Fibroblast of lung (primary cell): ENCODE measurements around the gene TTLL6. TPM values are rescaled to one million over a fixed set of nuclear protein-coding genes. Genes with fewer than 3 reads are reported as not detected.

ENCODE experiments used
- DNase-seq, 2 donors: peaks; one replicate each; pipeline versions ENCODE4 v3.0.0 to v3.0.0-alpha.2; 2010; ENCODE audit warnings: low read depth in 2 of 2
- H2AFZ ChIP-seq: 2 replicates; pipeline ENCODE4 v1.5.1; 2012; ENCODE audit warnings: low read length, control low read depth, inconsistent platforms
- H3K27ac ChIP-seq: 2 replicates; pipeline ENCODE4 v1.5.1; 2011; ENCODE audit warnings: low read length, control low read depth; ENCODE audit not compliant: insufficient read depth
- H3K27me3 ChIP-seq: 2 replicates; pipeline ENCODE4 v1.5.1; 2011; ENCODE audit warnings: mild to moderate bottlenecking, low read length; ENCODE audit not compliant: control insufficient read depth, insufficient read depth
- H3K36me3 ChIP-seq: 2 replicates; pipeline ENCODE4 v1.5.1; 2011; ENCODE audit warnings: low read length; ENCODE audit not compliant: control insufficient read depth, insufficient read depth
- H3K4me1 ChIP-seq: 2 replicates; pipeline ENCODE4 v1.5.1; 2011; ENCODE audit warnings: low read length; ENCODE audit not compliant: control insufficient read depth, insufficient read depth; ENCODE audit errors: extremely low read depth
- H3K4me2 ChIP-seq: 2 replicates; pipeline ENCODE4 v1.5.1; 2011; ENCODE audit warnings: low read length, control low read depth; ENCODE audit not compliant: insufficient read depth; ENCODE audit errors: extremely low read depth
- H3K4me3 ChIP-seq, 4 experiments: fragments of 200-600 bp in 1 of 4; sonication (generic) in 1 of 4; replicated peaks in 1 of 4; 2 replicates each; pipeline ENCODE4 v1.5.1; 2011 to 2016; ENCODE audit warnings: low read length in 4 of 4, low read depth in 3 of 4, mild to moderate bottlenecking in 3 of 4, control low read depth in 2 of 4, inconsistent platforms in 1 of 4, mixed read lengths in 1 of 4; ENCODE audit not compliant: insufficient read depth in 1 of 4; ENCODE audit errors: control extremely low read depth in 1 of 4
- H3K79me2 ChIP-seq: 2 replicates; pipeline ENCODE4 v1.5.1; 2012; ENCODE audit warnings: mild to moderate bottlenecking, low read length, inconsistent platforms; ENCODE audit not compliant: control insufficient read depth, insufficient read depth
- H3K9ac ChIP-seq: 2 replicates; pipeline ENCODE4 v1.5.1; 2011; ENCODE audit warnings: mild to moderate bottlenecking, low read length, control low read depth; ENCODE audit not compliant: insufficient read depth
- H3K9me3 ChIP-seq: 2 replicates; pipeline ENCODE4 v1.5.1; 2012; ENCODE audit warnings: low read depth, low read length; ENCODE audit not compliant: control insufficient read depth, insufficient read depth
- H4K20me1 ChIP-seq: 2 replicates; pipeline ENCODE4 v1.5.1; 2011; ENCODE audit warnings: low read length; ENCODE audit not compliant: control insufficient read depth, insufficient read depth; ENCODE audit errors: extremely low read depth
- EZH2 ChIP-seq: IDR thresholded peaks from 2 replicates; pipeline ENCODE4 v1.5.1; 2012; ENCODE audit warnings: low read length, control low read depth, mild to moderate bottlenecking; ENCODE audit errors: missing control alignments
- polyA plus RNA-seq, 2 donors: library from polyadenylated mRNA; depleted of rRNA in 1 of 2; stranded (reverse) in 1 of 2; unstranded in 1 of 2; fragments of >200 nt; gene quantifications; 2 replicates each; pipeline ENCODE4 v1.2.1, GENCODE V29; 2011 to 2012; ENCODE audit warnings: missing spikeins in 1 of 2
- total RNA-seq: library from RNA; depleted of rRNA; stranded (reverse); fragments of >200 nt; gene quantifications from 2 replicates; pipeline ENCODE4 v1.2.1, GENCODE V29; 2014
- TF ChIP-seq, protein P1 (sequence below), 2 donors: IDR thresholded peaks in 1 of 2; conservative IDR thresholded peaks in 1 of 2; 1 replicate in 1 of 2; 2 replicates in 1 of 2; pipeline ENCODE4 v1.5.1; 2011 to 2012; ENCODE audit warnings: low read length in 2 of 2, control low read depth in 1 of 2, inconsistent platforms in 1 of 2, low read depth in 1 of 2, mild to moderate bottlenecking in 1 of 2

Gene TTLL6
- total and polyA plus RNA-seq, 2 donors (not counting 1 experiment from before 2014, with no cell fraction given) = 0.17 TPM; not detected in 1

DNA sequence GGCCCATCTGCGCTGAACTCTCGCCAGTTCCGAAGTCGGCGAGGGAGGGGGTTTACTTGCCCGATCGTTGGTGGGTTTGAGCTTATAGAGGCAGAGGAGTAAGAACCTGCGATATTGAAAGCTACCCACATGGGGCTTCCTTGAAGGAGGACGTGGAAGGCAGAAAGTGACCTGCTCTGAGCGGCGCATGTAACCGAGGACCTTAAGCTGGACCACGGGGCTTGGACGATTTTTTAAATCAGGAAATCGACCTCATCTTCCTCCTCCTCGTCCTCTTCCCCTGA, 92.1 kb downstream of the TTLL6 start:
- no peak for DNase-seq
- Histone ChIP-seq H3K4me2 (peak overlapping the region; percentile 25), H2AFZ (no peak overlapping the region), H3K27ac (no peak overlapping the region), H3K9ac (no peak overlapping the region), H3K36me3 (no peaks in the 10 kb centered on the region), H4K20me1 (no peaks in the 10 kb centered on the region), H3K79me2 (no peaks in the 10 kb centered on the region), H3K27me3 (peaks cover 97% of the 10 kb centered on the region), H3K4me3 (peak overlapping the region in 2 of 4 experiments; percentile 12 to 17), H3K4me1 (peaks cover 4% of the 10 kb centered on the region), H3K9me3 (no peaks in the 10 kb centered on the region)
- TF ChIP-seq, protein P1, sequence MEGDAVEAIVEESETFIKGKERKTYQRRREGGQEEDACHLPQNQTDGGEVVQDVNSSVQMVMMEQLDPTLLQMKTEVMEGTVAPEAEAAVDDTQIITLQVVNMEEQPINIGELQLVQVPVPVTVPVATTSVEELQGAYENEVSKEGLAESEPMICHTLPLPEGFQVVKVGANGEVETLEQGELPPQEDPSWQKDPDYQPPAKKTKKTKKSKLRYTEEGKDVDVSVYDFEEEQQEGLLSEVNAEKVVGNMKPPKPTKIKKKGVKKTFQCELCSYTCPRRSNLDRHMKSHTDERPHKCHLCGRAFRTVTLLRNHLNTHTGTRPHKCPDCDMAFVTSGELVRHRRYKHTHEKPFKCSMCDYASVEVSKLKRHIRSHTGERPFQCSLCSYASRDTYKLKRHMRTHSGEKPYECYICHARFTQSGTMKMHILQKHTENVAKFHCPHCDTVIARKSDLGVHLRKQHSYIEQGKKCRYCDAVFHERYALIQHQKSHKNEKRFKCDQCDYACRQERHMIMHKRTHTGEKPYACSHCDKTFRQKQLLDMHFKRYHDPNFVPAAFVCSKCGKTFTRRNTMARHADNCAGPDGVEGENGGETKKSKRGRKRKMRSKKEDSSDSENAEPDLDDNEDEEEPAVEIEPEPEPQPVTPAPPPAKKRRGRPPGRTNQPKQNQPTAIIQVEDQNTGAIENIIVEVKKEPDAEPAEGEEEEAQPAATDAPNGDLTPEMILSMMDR (conservative IDR thresholded peaks at IDR 0.05 in 1 of 2, IDR thresholded peaks at IDR 0.05 in 1 of 2; ENCODE audit: low read depth in 1 of 2, low read length in 2 of 2) = no peak
- TF ChIP-seq EZH2 = no peak

DNA sequence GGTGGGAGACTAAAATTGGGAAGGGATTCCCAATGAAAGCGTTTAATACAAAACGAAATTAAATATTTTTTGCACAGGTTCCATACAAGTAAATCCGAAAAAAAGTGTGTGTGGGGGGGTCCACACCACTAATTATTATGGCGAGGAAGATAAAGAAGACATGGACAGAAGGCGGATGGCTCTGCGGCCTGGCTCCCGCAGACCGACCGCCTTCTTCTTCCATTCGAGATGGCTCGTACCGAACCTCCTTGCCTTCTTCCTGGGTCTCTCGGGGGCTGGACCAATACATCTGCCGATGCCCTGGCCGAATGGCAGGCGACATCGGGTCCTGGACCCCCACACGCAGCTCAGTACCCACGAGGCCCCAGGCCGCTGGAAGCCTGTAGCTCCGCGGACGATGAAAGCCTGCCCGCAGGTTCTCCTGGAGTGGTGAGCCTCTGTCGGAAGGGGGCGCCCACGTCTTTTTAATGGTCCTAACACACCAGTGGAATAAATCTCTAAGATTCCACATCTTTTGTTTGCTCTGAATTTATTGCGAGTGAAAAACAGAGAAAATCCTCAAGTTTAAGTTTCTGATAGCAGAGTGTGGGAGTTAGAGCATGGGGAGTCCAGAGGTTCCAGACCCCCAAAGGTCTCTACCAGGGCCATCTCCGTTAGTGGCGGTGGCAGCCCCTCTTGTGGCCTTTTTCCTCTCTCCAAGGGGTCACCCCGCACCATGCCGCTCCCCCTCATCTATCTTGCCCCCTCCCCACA, 92.6 kb downstream of the TTLL6 start:
- peak; percentile 55 to 80 for DNase-seq
- Histone ChIP-seq H3K4me3 (peak overlapping the region in 2 of 4 experiments; percentile 12 to 17), H3K4me2 (peak overlapping the region; percentile 25), H3K27ac (no peak overlapping the region), H3K9ac (no peak overlapping the region), H2AFZ (no peak overlapping the region), H4K20me1 (no peaks in the 10 kb centered on the region), H3K36me3 (no peaks in the 10 kb centered on the region), H3K27me3 (peaks cover 97% of the 10 kb centered on the region), H3K9me3 (no peaks in the 10 kb centered on the region), H3K4me1 (peaks cover 4% of the 10 kb centered on the region), H3K79me2 (no peaks in the 10 kb centered on the region)
- TF ChIP-seq EZH2 = no peak
- TF ChIP-seq, protein P1 (conservative IDR thresholded peaks at IDR 0.05 in 1 of 2, IDR thresholded peaks at IDR 0.05 in 1 of 2; ENCODE audit: low read depth in 1 of 2, low read length in 2 of 2) = peak; percentile 71 to 77

DNA sequence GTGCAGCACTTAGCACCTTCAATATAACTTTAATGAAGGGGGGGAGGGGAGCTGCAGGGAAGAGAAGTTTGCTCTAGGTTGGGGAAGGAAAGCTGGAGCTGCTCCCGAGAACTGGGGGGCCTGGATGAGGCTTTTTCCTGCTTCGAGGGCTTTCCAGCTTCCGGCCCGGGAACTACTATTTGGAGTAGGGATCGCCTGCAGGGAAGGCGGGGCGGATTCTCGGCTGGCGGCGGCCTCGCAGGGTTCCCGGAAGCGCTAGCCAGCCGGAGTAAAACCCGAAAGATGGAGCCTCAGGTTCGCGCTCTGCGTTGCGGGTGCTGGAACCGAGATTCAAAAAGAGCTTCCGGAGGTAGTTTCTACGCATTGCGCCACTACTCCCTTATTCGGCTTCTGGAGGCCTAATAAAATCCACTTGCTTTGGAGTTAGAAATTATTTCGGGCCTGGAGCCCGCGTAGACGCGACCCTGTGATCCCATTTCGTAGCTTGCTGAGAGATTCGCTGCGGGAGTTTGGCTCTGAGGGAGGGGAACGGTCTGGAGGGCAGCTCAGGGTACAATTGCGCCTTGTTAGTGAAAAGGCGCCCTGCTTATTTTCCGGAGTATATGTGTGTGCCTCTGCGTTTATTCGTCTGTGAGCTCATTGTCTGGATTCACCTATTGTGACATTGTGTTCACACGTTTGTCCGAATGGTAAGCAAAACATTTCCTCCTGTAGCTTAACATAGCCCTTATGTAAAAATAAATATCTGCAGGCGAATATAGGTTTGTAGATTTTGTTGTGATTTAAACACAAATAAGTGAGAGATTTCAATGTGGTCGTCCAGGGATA, 93.4 kb downstream of the TTLL6 start:
- H3K27me3 ChIP-seq = peaks cover 98% of the 10 kb centered on the region
- H2AFZ ChIP-seq = no peak overlapping the region
- H3K27ac ChIP-seq = no peak overlapping the region
- H3K36me3 ChIP-seq = no peaks in the 10 kb centered on the region
- no peak overlapping the region for H3K4me2 ChIP-seq
- H3K9ac ChIP-seq = no peak overlapping the region
- no peaks in the 10 kb centered on the region for H3K79me2 ChIP-seq
- H3K4me3 ChIP-seq = no peak overlapping the region
- no peak for DNase-seq
- no peaks in the 10 kb centered on the region for H3K9me3 ChIP-seq
- TF ChIP-seq EZH2 = peak; percentile 60
- TF ChIP-seq, protein P1 (conservative IDR thresholded peaks at IDR 0.05 in 1 of 2, IDR thresholded peaks at IDR 0.05 in 1 of 2; ENCODE audit: low read depth in 1 of 2, low read length in 2 of 2) = no peak
- peaks cover 4% of the 10 kb centered on the region for H3K4me1 ChIP-seq
- H4K20me1 ChIP-seq = no peaks in the 10 kb centered on the region
